Type B pancreatic cell (in vitro differentiated cells): ENCODE results near the gene TBC1D22A. TPM values are rescaled to one million over a fixed set of nuclear protein-coding genes. Genes with fewer than 3 reads are reported as not detected.

Source experiments
- DNase-seq: peaks from one replicate; pipeline ENCODE4 v3.0.0; 2021; ENCODE audit warnings: mixed read lengths; ENCODE audit not compliant: unreplicated experiment; ENCODE audit errors: extremely low spot score
- H3K27ac Mint-ChIP-seq: 2 replicates; pipeline ENCODE4 v1.8.0; 2021; ENCODE audit warnings: mild to moderate bottlenecking, mixed read lengths
- H3K27me3 Mint-ChIP-seq: 2 replicates; pipeline ENCODE4 v1.8.0; 2021; ENCODE audit warnings: mixed read lengths
- H3K36me3 Mint-ChIP-seq: 2 replicates; pipeline ENCODE4 v1.8.0; 2021; ENCODE audit warnings: mixed read lengths
- H3K4me1 Mint-ChIP-seq: one replicate; pipeline ENCODE4 v1.8.0; 2021; ENCODE audit warnings: mixed read lengths; ENCODE audit not compliant: unreplicated experiment
- H3K4me3 Mint-ChIP-seq: 2 replicates; pipeline ENCODE4 v1.8.0; 2021; ENCODE audit warnings: mild to moderate bottlenecking, mixed read lengths
- H3K9me3 Mint-ChIP-seq: 2 replicates; pipeline ENCODE4 v1.8.0; 2021; ENCODE audit warnings: mixed read lengths
- CTCF ChIP-seq: fragments of 200-600 bp; sonication (generic); conservative IDR thresholded peaks from 2 replicates; pipeline ENCODE4 v1.5.0; 2021; ENCODE audit warnings: antibody characterized with exemption, mild to moderate bottlenecking
- total RNA-seq: library from RNA; stranded (reverse); gene quantifications from 2 replicates; pipeline ENCODE4 v1.2.1, GENCODE V29; 2021; ENCODE audit warnings: low replicate concordance

The TBC1D22A gene
- total RNA-seq, 1 donor from 2014 or later, result 16.2 TPM

- H3K36me3 Mint-ChIP-seq, result no peaks in the 10 kb centered on the region
- DNase-seq, result no peak
- peaks cover 28% of the 10 kb centered on the region for H3K4me1 Mint-ChIP-seq
- no peak overlapping the region for H3K27ac Mint-ChIP-seq
- H3K27me3 Mint-ChIP-seq, result no peaks in the 10 kb centered on the region
- TF ChIP-seq CTCF, result no peak
- no peak overlapping the region for H3K4me3 Mint-ChIP-seq
- H3K9me3 Mint-ChIP-seq, result no peaks in the 10 kb centered on the region
Measured at GRCh38 chr22:46965555-46966494, 203.4 kb downstream of the TBC1D22A start.

- DNase-seq, result no peak
- Mint-ChIP-seq H3K9me3 (no peaks in the 10 kb centered on the region), H3K4me1 (peaks cover 34% of the 10 kb centered on the region), H3K4me3 (no peak overlapping the region), H3K27ac (no peak overlapping the region), H3K27me3 (no peaks in the 10 kb centered on the region), H3K36me3 (no peaks in the 10 kb centered on the region)
- no peak for TF ChIP-seq CTCF
Measured at GRCh38 chr22:46966495-46966845, 204.0 kb downstream of the TBC1D22A start.

DNA sequence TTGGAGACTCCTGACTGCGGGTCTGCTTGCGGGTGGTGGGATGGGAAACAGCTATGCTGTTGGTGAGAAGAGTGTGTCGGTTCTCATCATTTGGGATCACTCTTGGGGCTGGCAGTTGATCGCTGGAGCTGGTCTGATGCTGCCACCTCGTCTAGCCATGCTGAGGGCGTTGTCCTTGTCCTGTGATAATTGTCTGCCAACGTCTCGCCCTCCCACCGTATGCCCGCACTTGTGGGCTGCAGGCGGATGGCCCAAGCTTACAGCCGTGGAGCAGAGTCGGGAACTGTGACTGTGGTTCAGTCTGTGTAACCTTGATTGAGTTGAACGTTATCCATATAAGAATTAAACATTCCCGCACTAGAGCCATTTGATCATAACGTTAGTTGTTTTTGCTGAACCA, 204.4 kb downstream of the TBC1D22A start:
- no peak for DNase-seq
- no peak overlapping the region for H3K27ac Mint-ChIP-seq
- no peak overlapping the region for H3K4me3 Mint-ChIP-seq

DNA sequence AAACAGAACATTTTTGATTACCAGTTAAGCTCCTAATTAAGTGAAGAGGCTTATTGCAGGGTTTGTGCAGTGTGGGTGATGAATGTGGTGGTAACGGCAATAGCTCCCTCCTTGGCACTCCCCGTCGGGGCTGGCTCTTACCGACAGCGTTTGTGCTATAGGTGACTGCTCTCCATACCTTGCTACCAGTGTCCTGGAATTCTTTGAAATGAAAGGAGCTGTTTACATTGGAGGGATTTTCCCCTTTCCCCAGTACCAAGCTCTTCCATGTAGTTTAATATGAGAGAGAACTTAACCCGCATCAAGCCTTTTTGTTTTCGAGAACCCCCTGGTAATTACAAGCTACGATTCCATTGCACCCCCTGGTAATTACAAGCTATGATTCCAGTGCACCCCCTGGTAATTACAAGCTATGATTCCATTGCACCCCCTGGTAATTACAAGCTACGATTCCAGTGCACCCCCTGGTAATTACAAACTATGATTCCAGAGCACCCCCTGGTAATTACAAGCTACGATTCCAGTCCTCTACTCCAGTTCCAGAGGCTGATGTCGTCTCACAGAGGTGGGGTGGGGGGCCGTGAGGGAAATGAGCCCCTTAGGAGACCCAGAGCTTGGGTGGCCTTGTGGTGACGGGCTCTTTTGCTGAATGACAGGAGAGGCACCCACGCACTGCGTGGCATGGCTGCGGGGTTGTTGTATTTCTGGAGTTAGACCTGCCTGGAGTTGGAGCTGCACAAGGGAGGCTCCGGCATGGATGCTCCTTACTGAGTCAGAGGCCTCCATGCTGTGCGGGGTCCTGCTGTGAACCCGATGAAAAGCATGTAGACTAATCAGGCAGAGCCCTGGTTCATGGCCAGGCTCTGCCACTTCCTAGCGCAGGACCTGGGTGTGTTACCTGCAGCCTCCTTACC, 205.3 kb downstream of the TBC1D22A start:
- H3K27ac Mint-ChIP-seq, result no peak overlapping the region
- no peak for DNase-seq
- H3K9me3 Mint-ChIP-seq, result no peaks in the 10 kb centered on the region
- no peaks in the 10 kb centered on the region for H3K27me3 Mint-ChIP-seq
- peaks cover 33% of the 10 kb centered on the region for H3K4me1 Mint-ChIP-seq
- no peak for TF ChIP-seq CTCF
- no peak overlapping the region for H3K4me3 Mint-ChIP-seq
- H3K36me3 Mint-ChIP-seq, result no peaks in the 10 kb centered on the region

More for the DNA sequence above, 204.4 kb downstream of the TBC1D22A start:
- peaks cover 35% of the 10 kb centered on the region for H3K4me1 Mint-ChIP-seq
- no peaks in the 10 kb centered on the region for H3K36me3 Mint-ChIP-seq
- no peaks in the 10 kb centered on the region for H3K27me3 Mint-ChIP-seq
- no peaks in the 10 kb centered on the region for H3K9me3 Mint-ChIP-seq
- no peak for TF ChIP-seq CTCF

- Mint-ChIP-seq H3K9me3 (no peaks in the 10 kb centered on the region), H3K4me3 (no peak overlapping the region), H3K36me3 (no peaks in the 10 kb centered on the region), H3K4me1 (peaks cover 33% of the 10 kb centered on the region), H3K27ac (no peak overlapping the region), H3K27me3 (no peaks in the 10 kb centered on the region)
- DNase-seq, result no peak
- no peak for TF ChIP-seq CTCF
Measured at GRCh38 chr22:46968359-46968740, 205.9 kb downstream of the TBC1D22A start.
